Natural killer cell (primary cell): ENCODE data around the gene FRYL. TPM values are rescaled to one million over a fixed set of nuclear protein-coding genes. Genes with fewer than 3 reads are reported as not detected.
A peak's percentile ranks its signal among the peaks of the same experiment; 100 is the strongest.

Experiments used
- ATAC-seq, 3 donors: fragments of 150-1000 bp in 2 of 3; fragments of 200-7000 bp in 1 of 3; cut with Tn5 transposase; 1 replicate in 1 of 3; 2 replicates in 2 of 3; pipeline ENCODE4 v1.10.0; 2021; ENCODE audit warnings: mild to moderate bottlenecking in 2 of 3, moderate library complexity in 2 of 3
- DNase-seq, 2 donors: peaks; one replicate each; pipeline versions ENCODE4 v3.0.0 to v3.0.0-alpha.2; 2013 to 2021; ENCODE audit warnings: mixed read lengths in 1 of 2
- H3K27ac ChIP-seq: one replicate; pipeline ENCODE4 v1.5.1; 2013; ENCODE audit warnings: mild to moderate bottlenecking, low read length
- H3K27me3 ChIP-seq: one replicate; pipeline ENCODE4 v1.6.1; 2013; ENCODE audit warnings: low read length; ENCODE audit not compliant: control insufficient read depth, insufficient read depth
- H3K36me3 ChIP-seq: one replicate; pipeline ENCODE4 v1.6.1; 2013; ENCODE audit warnings: low read length; ENCODE audit not compliant: control insufficient read depth, insufficient read depth
- H3K4me1 ChIP-seq: one replicate; pipeline ENCODE4 v1.6.1; 2013; ENCODE audit warnings: low read length; ENCODE audit not compliant: control insufficient read depth, insufficient read depth
- H3K4me3 ChIP-seq: one replicate; pipeline ENCODE4 v1.5.1; 2013; ENCODE audit warnings: low read length
- H3K9me3 ChIP-seq: one replicate; pipeline ENCODE4 v1.6.1; 2013; ENCODE audit warnings: low read length; ENCODE audit not compliant: control insufficient read depth, insufficient read depth
- H3K27ac Mint-ChIP-seq, 2 donors: one replicate each; pipeline ENCODE4 v1.8.0; 2022; ENCODE audit warnings: mild to moderate bottlenecking in 2 of 2, mixed read lengths in 2 of 2, moderate library complexity in 1 of 2
- H3K27me3 Mint-ChIP-seq, 2 donors: one replicate each; pipeline ENCODE4 v1.8.0; 2022; ENCODE audit warnings: low read depth in 2 of 2, mixed read lengths in 2 of 2
- H3K36me3 Mint-ChIP-seq: one replicate; pipeline ENCODE4 v1.8.0; 2022; ENCODE audit warnings: mixed read lengths
- H3K4me1 Mint-ChIP-seq, 2 donors: one replicate each; pipeline ENCODE4 v1.8.0; 2022; ENCODE audit warnings: mixed read lengths in 2 of 2
- H3K4me3 Mint-ChIP-seq: one replicate; pipeline ENCODE4 v1.8.0; 2022; ENCODE audit warnings: mild to moderate bottlenecking, moderate library complexity, mixed read lengths
- H3K9me3 Mint-ChIP-seq, 2 donors: one replicate each; pipeline ENCODE4 v1.8.0; 2022; ENCODE audit warnings: mixed read lengths in 2 of 2
- WGBS: methylation state at CpG from one replicate; pipeline ENCODE4 v1.1.7; 2013; ENCODE audit warnings: missing lambda C conversion rate; ENCODE audit not compliant: insufficient coverage; 5-methylcytosine and 5-hydroxymethylcytosine counted together
- intact Hi-C: fragments of 100-400 bp; cut with micrococcal nuclease; formaldehyde crosslinking; loops from one replicate; pipeline ENCODE4 v1.14.2; 2022
- total RNA-seq, 4 donors: library from RNA; stranded (reverse); fragments of 120-200 nt in 1 of 4; gene quantifications; one replicate each; pipeline versions ENCODE4 v1.2.3 to v1.2.4, GENCODE V29; 2013 to 2022
- TF ChIP-seq, protein P1 (sequence below): fragments of 200-600 bp; IDR thresholded peaks from one replicate; pipeline ENCODE4 v1.8.0; 2022; ENCODE audit warnings: antibody characterized with exemption

Gene FRYL
- total RNA-seq, 3 donors from 2014 or later (not counting 1 experiment from before 2014, with no cell fraction given), result 143 to 181 (median 146) TPM

DNA sequence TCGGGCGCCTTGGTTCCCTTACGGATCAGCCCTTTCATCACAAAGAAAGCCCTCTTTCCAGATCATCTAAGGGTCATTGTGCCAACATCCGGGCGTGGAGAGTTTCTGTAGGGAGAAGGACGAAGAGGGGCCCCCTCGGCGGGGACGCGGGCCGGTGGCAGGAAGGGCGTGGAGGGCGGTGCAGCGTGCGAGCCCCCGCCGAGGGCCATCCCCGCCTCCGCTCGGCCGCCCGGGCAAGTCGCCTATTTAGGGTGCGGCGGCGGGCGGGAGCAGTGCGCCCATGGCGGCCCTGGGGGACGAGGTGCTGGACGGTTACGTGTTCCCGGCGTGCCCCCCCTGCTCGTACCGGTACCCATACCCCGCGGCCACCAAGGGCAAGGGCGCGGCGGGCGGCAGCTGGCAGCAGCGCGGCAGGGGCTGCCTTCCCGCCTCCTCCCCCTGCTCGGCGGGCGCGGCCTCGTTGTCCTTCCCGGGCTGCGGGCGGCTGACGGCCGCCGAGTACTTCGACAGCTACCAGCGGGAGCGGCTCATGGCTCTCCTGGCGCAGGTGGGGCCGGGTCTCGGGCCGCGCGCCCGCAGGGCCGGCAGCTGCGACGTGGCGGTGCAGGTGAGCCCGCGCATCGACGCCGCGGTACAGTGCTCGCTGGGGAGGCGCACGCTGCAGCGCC is 289.9 kb downstream of the FRYL start, which contains the start of gene ZAR1:
Gene ZAR1 (plus strand): TSS at position 241 of the 668 bp plus-strand sequence. CDS start 40 bp downstream, at position 281.
- 5% methylated on average over 80 of the region's 80 CpGs for WGBS
- intact Hi-C loops, result no loop called here
- Mint-ChIP-seq H3K4me1 (no peaks in the 10 kb centered on the region), H3K27ac (no peak within 1 kb of the TSS), H3K27me3 (peaks cover 29 to 41% of the 10 kb centered on the region in 2 donors), H3K9me3 (no peaks in the 10 kb centered on the region), H3K36me3 (no peaks in the 10 kb centered on the region), H3K4me3 (peak within 1 kb of the TSS; percentile 47)
- TF ChIP-seq, protein P1, sequence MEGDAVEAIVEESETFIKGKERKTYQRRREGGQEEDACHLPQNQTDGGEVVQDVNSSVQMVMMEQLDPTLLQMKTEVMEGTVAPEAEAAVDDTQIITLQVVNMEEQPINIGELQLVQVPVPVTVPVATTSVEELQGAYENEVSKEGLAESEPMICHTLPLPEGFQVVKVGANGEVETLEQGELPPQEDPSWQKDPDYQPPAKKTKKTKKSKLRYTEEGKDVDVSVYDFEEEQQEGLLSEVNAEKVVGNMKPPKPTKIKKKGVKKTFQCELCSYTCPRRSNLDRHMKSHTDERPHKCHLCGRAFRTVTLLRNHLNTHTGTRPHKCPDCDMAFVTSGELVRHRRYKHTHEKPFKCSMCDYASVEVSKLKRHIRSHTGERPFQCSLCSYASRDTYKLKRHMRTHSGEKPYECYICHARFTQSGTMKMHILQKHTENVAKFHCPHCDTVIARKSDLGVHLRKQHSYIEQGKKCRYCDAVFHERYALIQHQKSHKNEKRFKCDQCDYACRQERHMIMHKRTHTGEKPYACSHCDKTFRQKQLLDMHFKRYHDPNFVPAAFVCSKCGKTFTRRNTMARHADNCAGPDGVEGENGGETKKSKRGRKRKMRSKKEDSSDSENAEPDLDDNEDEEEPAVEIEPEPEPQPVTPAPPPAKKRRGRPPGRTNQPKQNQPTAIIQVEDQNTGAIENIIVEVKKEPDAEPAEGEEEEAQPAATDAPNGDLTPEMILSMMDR, result no peak
- Histone ChIP-seq H3K4me3 (no peak within 1 kb of the TSS), H3K27ac (no peak within 1 kb of the TSS), H3K27me3 (peaks cover 31% of the 10 kb centered on the region), H3K4me1 (peaks cover 10% of the 10 kb centered on the region), H3K9me3 (no peaks in the 10 kb centered on the region), H3K36me3 (no peaks in the 10 kb centered on the region)
- DNase-seq, result peak in 1 of 2 donors; percentile 13
- ATAC-seq, result peak in 2 of 3 donors; percentile 29 to 49

DNA sequence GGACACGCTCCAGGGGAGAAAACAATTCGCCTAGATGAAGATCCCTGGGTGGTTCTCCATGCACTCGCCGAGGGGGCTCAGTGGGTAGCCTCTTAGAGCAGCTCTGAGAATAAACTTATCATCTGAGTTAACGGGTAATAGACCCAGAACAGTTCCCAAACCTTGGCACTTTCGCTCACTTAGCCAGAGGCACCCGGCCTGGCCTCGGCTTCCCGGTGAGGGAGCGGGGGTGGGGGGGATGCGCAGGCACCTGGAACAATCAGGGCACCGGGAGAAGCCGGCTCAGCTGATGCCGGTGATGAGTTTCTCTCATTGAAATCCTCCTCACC is 290.4 kb downstream of the FRYL start:
- WGBS, result 21% methylated on average over 14 of the region's 14 CpGs
- Histone ChIP-seq H3K4me1 (peaks cover 10% of the 10 kb centered on the region), H3K27me3 (peaks cover 36% of the 10 kb centered on the region), H3K4me3 (no peak overlapping the region), H3K36me3 (no peaks in the 10 kb centered on the region), H3K9me3 (no peaks in the 10 kb centered on the region), H3K27ac (no peak overlapping the region)
- Mint-ChIP-seq H3K9me3 (no peaks in the 10 kb centered on the region), H3K36me3 (no peaks in the 10 kb centered on the region), H3K4me3 (peak overlapping the region; percentile 47), H3K4me1 (peaks cover 0 to 4% of the 10 kb centered on the region in 2 donors), H3K27ac (no peak overlapping the region), H3K27me3 (peaks cover 34 to 46% of the 10 kb centered on the region in 2 donors)
- intact Hi-C loops, result no loop called here
- ATAC-seq, result no peak
- no peak for DNase-seq
- TF ChIP-seq, protein P1, result no peak

DNA sequence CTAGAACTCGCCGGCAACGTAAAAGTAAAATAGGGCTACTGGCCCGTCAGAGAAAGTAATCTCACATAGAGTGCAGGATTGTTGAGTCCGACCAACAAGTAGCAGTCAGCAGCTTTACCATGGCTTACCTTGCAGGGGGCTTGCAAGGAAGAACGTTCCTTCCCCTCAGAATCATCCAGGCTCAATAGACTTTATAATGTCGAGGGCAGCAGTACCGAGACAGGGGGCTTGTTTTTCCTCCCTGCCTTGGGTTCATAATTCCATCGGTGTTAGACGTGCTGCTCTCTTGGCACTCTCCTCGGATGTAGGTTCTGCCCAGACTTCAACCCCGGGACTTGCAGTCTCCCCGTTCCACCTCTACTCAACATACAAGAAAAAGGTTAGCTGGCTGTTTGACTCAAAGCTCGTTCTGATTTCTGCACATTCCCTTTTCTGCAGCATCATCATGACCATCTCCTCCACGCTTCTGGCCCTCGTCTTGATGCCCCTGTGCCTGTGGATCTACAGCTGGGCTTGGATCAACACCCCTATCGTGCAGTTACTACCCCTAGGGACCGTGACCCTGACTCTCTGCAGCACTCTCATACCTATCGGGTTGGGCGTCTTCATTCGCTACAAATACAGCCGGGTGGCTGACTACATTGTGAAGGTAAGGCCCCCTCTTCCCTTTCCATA is 295.4 kb downstream of the FRYL start:
- intact Hi-C loops, result loop anchor here (5.0 kb wide), 1 partner anchor 167 kb away; no protein-coding TSS in a partner anchor
- no peak overlapping the region for H3K27ac Mint-ChIP-seq

More for the DNA sequence above, 295.4 kb downstream of the FRYL start:
- Mint-ChIP-seq H3K4me1 (peaks cover 13 to 14% of the 10 kb centered on the region in 2 donors), H3K36me3 (no peaks in the 10 kb centered on the region), H3K27me3 (peaks cover 61 to 82% of the 10 kb centered on the region in 2 donors), H3K4me3 (peak overlapping the region; percentile 49), H3K9me3 (no peaks in the 10 kb centered on the region)
- H3K27me3 ChIP-seq, result peaks cover 53% of the 10 kb centered on the region
- no peak for ATAC-seq
- peak in 1 of 2 donors; percentile 4 for DNase-seq
- TF ChIP-seq, protein P1, result no peak
- no peaks in the 10 kb centered on the region for H3K36me3 ChIP-seq
- H3K4me3 ChIP-seq, result no peak overlapping the region
- peaks cover 11% of the 10 kb centered on the region for H3K4me1 ChIP-seq
- no peak overlapping the region for H3K27ac ChIP-seq
- WGBS, result 35% methylated on average over 22 of the region's 22 CpGs
- no peaks in the 10 kb centered on the region for H3K9me3 ChIP-seq
